HG03521 (cell line): ENCODE results near the gene SLC31A2.
"Not testable (repeated sequence)": the region's sequence is repeated elsewhere in the genome, so short reads cannot be mapped to it uniquely, and the experiment has no call there.

Experiments used
- ATAC-seq: cut with Tn5 transposase; IDR thresholded peaks from one replicate; pipeline ENCODE4 v1.9.1; 2021; ENCODE audit warnings: mild to moderate bottlenecking, moderate library complexity; ENCODE audit not compliant: unreplicated experiment

SLC31A2 gene, protein sequence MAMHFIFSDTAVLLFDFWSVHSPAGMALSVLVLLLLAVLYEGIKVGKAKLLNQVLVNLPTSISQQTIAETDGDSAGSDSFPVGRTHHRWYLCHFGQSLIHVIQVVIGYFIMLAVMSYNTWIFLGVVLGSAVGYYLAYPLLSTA

DNA sequence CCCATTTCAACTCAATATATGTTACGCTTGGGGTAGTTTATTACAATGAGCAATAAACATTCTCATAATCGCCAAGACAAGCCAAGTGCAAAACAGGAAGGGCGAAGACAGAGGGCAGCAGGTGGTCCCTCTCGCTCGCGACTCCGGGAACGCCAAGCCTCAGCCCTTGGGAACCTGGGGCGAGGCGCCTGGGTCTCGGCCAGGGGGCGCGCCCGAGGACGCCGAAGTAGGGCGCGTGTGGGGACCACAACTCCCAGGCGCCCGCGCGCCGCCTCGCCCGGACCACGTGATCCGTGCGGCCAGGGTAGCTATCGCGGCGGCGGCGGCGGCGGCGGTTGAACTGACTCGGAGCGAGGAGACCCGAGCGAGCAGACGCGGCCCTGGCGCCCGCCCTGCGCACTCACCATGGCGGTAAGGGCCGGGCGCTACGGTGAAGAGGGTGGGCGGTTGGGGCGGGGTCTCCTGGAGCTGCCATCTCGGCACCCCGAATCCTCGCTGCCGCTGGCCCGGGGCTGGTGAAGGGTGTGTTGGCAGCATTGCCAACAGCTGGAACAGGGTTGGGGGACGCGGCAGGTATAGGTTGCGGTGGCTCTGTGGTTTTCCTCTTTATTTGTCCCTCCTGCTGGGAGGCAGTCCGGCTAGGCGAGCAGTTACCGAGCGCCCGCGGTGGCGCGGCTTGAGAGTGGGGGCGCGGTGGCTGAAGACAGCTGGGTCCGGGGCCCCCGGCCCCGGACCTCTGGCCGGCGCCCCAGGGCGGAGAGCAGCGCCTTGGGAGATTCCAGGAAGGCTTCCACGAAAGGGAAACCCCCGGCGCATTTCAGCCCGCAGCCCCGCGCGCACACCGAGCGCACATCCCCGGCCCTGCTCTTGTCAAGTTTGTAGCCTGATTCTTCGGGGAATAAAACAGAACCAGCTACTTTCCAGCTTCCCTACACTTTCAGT is at the start of gene SLC31A2:
Gene SLC31A2, plus strand, starts transcription at position 338 of the 942 bp plus-strand sequence. Its CDS starts 68 bp downstream, at position 406.
- peak; percentile 94 for ATAC-seq

DNA sequence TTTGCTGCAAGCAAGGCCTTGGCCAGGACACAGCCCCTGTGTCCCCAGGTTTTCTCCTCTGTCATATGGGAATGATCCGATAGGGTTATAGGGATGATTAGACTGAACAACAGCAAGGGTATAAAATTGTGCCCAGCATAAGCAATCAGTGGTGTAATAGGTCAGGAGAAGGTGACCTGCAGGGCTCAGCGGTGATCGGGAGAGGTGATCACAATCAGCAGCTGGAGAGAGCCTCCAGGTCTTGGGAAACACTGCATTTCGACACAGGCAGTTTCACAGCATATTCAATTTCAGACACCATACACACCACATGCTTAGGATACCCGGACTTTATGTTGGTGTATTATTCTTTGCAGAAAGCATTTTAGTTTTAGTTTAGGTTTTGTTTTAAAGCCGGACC is 45.5 kb upstream of the SLC31A2 start:
- not testable (repeated sequence) for ATAC-seq

DNA sequence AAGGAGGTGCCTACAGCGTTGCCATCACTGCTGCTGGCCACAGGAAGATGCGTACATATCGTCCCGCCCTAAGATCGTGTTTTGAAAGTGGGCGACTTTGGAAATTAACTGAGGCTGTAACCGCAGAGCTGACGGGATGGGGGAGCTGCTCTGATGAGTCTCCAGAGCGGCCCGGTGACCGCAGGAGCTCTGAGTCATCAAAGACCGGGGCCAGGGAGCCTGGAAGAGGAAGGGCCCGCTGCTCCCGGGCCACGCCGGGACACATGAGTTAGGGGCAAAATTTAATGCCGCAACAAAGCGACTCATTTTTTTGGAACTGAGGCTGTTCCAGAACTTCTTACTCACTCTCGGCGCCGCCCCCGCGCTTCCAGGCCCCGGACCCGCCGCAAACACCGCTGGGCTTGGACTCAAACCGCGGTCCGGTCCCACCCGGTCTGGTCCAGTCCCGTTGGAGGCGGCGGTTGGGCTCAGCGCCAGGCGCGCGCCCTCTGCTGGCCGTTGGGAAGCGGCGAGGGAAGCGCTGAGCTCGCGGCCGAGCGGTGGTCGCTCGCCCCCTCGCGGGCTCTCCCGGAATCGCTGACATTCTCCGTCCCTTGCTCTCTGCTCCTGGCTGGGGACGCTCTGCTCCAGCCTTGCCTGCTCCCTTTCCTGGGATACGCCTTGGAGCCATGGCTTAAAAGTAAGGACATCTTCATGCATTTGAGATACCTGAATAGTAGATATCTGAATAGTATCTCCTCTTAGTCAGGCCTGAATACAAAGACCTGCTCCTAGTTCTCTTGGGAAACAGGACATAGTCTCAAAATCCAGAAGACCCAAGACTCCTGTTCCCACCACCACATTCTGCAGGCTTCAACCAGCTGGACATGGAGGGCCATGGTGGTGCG is 39.5 kb upstream of the SLC31A2 start:
- peak; percentile 61 for ATAC-seq

DNA sequence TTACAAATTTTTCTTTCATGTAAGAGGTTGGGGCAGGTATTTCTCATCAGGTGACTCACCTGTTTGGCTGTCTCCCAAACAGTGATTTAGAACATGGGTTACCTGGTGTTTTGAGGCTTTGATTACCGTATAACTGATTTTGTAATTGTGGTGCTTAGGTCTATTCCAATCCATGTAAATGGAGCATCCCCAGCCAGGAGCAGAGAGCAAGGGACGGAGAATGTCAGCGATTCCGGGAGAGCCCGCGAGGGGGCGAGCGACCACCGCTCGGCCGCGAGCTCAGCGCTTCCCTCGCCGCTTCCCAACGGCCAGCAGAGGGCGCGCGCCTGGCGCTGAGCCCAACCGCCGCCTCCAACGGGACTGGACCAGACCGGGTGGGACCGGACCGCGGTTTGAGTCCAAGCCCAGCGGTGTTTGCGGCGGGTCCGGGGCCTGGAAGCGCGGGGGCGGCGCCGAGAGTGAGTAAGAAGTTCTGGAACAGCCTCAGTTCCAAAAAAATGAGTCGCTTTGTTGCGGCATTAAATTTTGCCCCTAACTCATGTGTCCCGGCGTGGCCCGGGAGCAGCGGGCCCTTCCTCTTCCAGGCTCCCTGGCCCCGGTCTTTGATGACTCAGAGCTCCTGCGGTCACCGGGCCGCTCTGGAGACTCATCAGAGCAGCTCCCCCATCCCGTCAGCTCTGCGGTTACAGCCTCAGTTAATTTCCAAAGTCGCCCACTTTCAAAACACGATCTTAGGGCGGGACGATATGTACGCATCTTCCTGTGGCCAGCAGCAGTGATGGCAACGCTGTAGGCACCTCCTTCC is 37.9 kb upstream of the SLC31A2 start:
- ATAC-seq, result peak; percentile 66

DNA sequence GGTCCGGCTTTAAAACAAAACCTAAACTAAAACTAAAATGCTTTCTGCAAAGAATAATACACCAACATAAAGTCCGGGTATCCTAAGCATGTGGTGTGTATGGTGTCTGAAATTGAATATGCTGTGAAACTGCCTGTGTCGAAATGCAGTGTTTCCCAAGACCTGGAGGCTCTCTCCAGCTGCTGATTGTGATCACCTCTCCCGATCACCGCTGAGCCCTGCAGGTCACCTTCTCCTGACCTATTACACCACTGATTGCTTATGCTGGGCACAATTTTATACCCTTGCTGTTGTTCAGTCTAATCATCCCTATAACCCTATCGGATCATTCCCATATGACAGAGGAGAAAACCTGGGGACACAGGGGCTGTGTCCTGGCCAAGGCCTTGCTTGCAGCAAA is 32.0 kb upstream of the SLC31A2 start:
- not testable (repeated sequence) for ATAC-seq

DNA sequence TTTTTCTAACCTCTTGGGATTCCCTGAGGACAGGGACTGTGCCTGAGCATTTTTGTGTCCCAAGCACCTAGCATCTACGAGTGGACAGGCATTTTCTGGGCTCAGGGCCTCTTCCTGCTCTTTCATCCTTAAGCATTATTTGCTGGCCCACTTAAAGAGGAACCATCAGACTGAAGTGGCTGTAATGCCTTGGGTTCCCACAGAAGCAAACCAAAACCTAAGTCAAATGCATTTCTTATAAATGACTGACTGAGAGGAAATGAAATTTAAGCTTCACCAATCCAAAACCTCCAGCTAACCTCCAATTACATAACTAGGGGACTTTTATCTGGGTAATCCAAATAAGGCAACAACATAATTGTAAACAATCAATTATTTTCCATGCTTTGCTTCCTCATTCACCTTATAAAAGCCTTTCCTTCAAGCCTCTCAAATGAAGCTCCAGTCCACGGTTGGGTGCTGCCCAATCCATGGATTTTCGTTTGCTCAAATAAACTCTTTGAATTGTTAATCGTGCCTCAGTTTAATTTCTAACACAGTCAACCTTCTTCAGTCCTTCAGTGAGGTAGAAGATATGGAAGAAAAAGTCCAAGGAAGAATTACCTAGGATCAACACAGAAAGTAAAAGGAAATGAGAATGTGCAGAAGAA is 25.3 kb upstream of the SLC31A2 start:
- no peak for ATAC-seq

DNA sequence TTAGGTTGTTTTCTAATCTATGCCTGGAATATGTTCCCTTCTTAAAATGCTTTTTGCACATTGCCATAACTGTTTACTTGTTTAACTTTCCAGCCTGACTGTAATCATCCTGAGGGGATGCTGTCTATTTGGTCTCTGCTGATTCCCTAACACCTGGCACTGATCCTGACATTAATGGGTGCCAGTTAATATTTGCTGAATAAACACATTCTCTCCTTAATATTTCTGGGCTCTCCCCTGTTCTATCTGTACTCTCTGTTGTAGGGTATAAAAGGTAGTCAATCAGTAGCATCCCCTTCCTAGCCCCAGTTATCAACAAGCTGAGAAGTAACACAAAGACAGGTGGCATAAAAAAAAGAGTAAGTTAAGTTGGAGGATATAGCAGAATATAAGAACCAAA is 21.3 kb upstream of the SLC31A2 start:
- no peak for ATAC-seq

DNA sequence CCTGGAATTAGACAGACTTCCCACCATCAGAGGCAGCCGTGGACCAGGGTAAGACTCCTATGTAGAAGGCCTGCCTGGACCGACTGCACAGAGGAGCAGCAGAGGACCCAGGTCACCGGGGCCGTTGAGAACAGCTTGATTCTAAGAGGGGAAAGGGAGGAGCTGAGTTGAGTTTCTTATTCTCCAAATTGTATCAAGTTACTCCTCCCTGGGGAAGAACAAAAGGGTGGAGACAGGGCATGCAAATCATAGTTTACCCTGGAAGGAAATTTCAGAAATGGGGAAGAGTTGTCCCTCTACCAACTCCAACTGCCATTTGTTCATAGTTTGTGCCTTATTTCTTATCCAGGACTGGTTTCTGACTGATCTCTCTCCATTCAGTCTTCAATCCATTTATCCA is 20.9 kb upstream of the SLC31A2 start:
- no peak for ATAC-seq

DNA sequence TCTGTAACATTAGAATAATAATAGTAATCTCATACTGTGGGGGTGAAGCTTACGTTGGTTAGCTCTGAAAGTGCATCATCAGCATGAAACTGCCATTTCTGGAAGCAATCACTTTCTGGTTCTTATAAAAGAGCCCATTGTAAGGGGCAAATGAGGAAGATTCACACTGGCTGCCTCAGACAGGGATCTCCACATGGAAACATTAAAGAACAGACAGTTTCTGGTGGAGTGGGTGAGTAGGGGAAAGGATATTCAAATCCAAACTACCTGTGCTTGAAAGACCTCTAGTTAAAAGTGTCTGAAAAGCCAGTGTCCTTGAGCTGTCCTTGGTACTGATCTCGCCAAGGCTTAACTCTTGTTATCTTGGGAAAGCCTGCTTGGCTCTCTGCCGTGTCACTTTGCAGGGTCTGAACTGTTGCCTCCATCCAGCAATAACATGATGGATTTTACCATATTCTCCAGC is 19.1 kb upstream of the SLC31A2 start:
- no peak for ATAC-seq

DNA sequence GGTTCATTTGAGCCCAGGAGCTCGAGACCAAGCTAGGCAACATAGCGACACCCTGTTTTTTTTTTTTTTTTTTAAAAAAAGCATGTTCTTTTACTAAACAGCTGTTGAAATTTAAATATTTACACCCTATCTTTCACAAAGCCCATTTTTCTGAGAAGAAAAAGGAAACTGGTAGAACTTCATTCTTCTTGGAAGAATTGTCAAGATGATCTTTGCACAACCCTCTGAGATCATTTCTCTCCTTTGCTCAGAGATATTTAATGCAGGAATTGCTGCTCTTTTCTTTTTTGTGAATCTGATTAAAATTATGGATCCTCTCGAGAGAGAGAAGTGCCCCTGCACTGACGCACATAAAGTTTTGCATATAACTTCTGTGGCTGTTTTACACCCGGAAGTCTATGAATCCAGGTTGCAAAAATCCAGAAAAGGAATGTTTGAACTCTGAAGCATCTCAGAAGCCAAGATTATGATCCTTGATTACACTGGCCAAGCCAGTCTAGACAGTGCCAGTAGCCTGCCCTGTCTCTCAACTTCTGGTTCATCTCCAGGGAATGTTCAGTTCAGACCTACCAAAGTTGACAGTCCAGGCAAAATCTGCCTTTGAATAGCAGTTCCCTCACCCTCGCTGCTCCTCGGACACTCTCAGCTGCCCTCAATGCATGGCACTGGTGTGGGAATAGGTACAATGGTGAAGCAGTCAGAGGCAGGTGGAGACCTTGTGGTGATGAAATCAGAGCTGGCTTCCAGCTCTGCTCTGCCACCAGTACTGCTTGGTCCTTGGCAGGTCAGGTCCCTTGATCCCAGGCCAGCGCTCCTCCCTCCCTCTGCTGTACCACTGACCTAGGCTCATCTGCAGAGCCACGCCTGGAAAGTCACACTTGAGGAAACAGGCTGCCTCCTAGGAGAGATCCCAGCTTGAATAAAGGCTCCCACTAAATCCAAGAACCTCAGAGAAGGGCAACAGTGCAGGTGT is 13.3 kb upstream of the SLC31A2 start:
- no peak for ATAC-seq

DNA sequence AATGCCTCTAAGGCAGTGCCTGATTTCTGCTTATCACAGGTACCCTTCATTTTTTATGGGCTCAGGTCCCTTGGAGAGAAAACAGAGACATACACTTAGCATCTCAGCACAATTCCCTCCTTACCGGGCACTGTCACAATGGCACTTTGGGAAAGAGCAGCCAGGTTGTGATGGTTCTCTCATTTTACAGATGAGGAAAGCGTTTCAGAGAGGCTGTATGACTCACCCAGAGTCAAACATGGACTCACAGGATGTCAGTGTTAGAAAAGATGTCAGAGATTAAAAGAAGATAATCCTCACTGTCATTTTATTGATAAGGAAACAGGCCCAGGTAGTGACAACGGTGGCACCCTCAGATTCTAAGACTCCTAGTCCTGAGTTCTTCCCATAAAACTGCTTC is 12.0 kb upstream of the SLC31A2 start:
- ATAC-seq, result no peak

DNA sequence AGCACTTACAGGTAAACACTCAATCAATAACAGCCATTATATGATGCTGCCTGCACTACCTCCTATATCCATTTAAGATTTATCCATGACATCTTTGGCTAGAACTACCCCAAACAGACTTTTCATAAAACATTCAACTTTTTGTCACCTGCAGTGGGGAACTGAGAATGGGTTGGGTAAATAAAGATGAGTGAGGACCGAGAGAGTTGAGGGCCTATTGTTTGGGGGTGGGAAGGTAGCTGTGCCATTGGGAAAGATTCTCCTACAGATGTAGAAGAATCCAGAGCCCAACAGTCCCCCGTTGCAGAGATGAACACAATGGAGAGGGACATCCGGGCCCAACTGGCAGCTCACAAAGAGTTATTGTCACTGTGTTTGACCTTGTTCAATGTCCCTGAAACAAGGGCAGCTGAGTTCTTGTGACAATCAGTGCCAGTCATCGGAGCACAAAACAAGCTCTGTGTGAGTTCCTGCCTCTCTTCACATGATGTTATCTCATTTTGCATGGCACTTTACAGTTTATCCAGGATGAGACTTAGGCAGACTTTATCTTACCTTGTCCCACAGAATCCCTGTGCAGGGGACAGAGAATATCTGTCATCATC is 11.5 kb upstream of the SLC31A2 start:
- ATAC-seq, result no peak

DNA sequence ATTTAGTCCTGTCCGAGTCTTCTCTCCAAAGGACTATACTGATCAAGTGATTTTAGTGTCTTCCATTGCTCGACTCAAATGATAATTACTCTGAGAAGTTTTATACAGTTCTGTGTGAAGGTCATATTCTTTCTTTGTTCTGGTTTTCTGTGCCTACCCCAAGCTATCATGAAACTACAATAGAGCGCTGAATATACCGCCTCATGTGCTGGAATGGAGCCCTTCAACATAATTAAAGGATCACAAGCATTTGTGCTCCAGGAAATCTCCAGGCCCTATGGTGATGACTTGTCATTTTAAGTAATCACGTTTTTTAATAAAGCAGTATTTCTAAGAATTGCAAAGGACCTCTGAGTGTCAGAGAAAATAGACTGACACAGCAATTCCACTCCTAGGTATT is 10.9 kb upstream of the SLC31A2 start:
- no peak for ATAC-seq

DNA sequence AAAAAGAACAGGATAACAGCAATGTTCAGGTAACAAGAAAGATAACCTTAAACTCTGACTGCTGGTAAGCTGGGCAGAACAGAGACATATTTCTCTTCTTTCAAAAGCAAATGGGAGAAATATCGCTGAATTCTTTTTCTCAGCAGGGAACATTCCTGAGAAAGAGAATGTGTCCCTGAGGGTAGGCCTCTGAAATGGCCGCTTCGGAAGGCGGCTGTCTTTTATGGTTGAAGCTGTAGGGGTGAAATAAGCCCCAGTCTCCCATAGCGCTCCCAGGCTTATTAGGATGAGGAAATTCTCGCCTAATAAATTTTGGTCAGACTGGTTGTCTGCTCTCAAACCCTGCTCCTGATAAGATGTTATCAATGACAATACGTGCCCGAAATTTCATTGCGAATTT is 9.9 kb upstream of the SLC31A2 start:
- not testable (repeated sequence) for ATAC-seq

DNA sequence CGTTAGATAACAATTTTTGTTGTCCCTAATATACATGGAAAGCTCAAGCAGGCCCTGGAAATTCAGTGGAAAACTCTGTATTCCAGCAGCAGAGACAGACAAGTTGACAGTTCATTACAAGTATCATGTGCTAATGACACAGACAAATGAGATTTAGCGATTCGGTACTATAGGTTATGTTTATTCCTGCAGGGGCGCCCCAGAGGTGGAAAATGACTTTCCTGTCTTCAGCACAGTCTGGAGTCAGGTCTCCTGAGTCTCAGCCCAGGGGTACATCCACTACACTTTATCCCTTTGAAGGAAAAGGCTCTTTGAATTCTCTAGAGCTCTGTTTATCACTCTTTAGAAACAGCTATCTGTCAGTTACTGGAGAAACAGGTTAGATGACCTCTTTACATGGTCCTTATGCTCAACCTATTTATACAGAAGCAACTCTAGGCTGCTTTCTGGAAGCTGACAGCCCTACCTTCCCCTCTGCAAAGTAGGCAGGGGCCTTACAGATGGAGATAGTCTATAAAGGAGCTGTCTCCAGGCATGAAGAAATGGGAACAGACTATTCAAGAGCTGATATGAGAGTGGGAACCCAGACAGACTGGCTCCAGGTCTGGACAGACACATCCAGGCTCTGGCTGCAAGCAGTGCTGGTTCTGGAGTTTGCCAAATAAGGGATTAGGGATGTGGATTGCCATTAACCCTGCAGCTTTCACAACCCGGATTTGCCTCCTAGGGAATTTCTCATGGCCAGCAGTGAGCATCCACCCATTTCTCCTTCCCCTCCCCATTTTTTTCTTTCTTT is 7.2 kb upstream of the SLC31A2 start:
- no peak for ATAC-seq

DNA sequence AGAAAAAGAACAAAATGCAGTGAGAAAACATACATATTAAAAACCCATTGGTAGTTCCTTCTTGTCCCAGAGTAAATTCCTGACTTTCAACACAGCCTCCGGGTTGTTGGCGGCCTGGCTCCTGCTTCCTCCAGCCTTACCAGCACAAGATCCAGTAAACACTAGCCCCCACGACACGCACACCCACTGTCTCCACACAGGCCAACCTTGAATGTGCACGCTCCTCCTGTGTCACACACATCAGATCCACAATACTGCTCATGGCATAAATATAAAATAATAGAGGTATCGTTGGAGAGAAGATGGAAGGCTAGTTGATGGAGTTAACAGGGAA is 2.5 kb upstream of the SLC31A2 start:
- no peak for ATAC-seq

DNA sequence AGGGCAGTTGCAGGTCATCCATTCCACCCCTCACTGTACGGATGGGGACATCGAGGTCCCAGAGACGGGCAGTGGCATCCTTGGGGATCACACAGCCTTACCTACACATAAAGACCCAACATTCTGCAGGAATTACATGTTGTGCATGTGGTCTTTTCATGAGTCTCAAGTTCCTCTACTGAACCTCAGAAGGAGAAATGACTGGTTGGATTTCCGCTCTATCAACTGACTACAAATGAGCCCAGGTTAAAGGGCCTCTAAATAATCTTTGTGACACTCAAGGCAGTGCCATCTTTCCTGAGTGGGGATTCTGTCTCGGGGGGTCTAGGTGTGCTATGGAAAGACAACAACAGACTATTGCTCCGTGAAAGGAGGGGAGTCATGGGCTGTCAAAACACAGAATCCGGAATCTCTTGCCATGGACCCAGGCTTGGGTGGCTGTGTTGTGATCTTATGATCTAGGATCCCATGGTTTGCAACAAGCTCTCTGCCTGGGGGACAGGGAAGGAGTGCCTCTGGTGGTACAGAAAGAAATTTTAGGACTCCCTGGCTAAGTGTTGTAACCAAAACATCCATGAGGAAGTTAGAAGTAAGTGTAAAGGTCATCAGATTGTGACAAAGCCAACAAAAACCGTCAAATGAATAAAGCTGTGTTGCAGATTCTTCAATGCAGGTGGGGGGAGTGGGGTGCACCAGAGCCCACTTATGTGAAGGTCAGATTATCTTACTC is 1.9 kb upstream of the SLC31A2 start:
- ATAC-seq, result no peak
